ENCODE measurements around the gene GAD2. TPM values are rescaled to one million over a fixed set of nuclear protein-coding genes. Genes with fewer than 3 reads are reported as not detected.

The GAD2 gene
- polyA plus RNA-seq (ENCODE audit: insufficient read length) = 0.15 TPM

- no peak for DNase-seq (ENCODE audit: low read depth)
These were observed at the start of gene GAD2 for GRCh38 chr10:26216585-26217395. Gene GAD2 (plus strand): TSS chr10:26216774. CDS start chr10:26216810, 36 bp downstream.

- no peak for DNase-seq (ENCODE audit: low read depth)
These were observed 47.1 kb upstream of the GAD2 start for GRCh38 chr10:26169466-26169865.

DNA sequence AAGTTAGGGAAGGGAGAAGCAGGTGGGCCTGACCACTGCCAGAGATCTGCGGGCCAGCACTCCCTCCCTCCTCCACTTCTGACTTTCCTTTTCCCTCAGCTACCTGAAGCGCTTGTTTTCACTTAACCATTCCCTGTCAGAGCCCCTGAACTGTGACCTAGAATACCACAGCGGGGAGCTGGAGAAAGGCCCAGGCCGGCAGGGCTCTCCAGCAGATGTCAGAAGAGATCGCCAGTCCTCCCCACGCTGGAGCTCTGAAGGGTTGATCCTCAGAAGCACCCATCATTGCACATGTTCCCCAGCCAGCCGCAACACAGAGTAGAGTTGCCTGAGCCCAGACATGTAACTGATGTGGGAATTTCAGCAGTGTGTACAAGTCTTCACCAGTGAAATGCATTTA, 44.4 kb upstream of the GAD2 start:
- DNase-seq (ENCODE audit: low read depth) = no peak

GRCh38 chr10:26173837-26174236, 42.7 kb upstream of the GAD2 start:
- no peak for DNase-seq (ENCODE audit: low read depth)

DNA sequence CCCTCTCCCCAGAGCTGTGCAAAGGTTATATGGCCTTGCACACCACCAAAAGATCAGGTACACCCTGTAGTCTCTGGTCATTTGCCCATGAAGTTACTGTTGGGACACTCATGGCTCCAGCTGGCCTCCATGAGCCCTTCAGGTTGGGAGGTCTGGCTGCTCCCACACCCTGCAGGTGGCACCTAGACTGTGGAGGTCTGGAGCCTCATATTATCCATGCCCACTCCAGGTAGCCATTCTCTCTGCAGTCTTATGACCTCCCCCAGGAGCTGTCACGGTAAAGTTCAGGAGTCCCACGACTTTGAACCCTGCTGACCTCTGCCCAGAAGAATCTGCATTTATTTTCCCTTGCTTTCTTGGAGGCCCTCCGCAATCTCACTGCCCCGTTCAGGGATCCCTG, 39.2 kb upstream of the GAD2 start:
- no peak for DNase-seq (ENCODE audit: low read depth)

DNA sequence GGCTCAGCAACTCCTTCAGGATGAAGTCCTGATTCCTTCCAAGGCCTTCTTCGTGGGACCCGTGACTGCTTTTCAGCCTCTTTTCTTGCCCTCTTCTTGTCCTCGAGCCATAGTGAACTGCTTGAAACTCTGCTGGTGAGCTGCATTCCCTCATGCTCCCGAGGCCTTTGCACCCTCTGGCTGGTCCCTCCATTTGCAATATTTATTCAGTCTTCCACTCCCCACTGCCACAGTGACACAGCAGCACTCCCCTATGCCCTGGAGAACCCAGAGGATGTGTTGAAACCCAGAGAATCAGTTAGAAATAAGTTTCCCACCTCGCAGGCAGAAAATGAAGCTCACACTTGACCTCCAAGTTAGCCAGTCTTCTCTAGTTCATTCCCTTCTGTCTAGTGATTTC, 22.3 kb upstream of the GAD2 start:
- DNase-seq (ENCODE audit: low read depth) = no peak

DNA sequence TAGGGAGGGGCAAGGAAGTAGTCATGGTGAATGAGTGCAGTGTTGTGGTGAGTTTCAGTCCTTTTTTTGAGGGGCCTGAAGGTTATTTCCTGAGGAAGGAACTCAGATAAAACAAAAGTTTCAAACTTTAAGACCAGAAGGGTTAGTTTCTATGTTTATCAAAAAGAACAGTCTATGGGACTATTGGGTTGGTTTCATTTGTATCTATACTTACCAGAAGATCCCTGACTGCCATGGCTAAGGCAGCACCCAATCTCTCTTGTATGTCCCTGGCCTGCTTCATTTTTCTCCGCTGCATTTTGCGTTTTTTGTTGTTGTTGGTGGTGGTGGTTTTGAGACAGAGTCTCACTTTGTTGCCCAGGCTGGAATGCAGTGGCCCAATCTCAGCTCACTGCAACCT, 19.3 kb upstream of the GAD2 start:
- DNase-seq (ENCODE audit: low read depth) = no peak

- DNase-seq (ENCODE audit: low read depth) = no peak
These were observed 18.5 kb upstream of the GAD2 start for GRCh38 chr10:26198119-26198518.

- DNase-seq (ENCODE audit: low read depth) = no peak
These were observed 16.7 kb upstream of the GAD2 start for GRCh38 chr10:26199841-26200240.

- DNase-seq (ENCODE audit: low read depth) = no peak
These were observed 11.4 kb upstream of the GAD2 start for GRCh38 chr10:26205223-26205622.

DNA sequence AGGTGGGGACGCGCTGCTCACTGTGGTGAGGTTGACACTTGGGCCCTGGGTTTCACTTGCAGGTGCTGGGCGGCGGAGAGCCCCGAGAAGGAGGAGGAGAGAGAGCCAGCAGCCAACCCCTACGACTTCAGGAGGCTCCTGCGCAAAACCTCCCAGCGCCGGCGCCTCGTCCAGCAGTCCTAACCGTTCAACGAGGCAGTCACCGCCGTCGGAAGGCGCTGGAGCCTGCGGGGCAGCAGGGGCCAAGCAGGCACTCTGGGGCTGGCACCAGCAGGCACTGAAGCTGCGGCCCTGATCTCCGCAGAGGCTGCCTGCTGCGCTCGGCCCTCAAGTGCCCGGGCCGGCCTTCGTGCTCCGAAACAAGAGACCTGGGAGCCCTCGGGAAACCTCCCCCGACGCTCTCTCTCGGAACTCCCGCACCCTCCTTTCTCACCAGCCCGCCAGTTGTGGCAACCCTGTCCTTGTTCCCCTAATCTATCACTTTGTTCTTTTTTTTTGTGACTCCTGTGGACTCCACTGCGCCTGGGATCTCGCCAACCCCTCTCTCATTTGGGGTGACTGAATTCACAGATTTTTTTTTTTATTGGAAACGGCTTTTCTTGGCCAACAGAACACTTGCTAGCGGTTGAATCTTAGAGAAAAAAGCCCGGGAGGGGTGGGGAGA, 4.7 kb upstream of the GAD2 start:
- DNase-seq (ENCODE audit: low read depth) = no peak

DNA sequence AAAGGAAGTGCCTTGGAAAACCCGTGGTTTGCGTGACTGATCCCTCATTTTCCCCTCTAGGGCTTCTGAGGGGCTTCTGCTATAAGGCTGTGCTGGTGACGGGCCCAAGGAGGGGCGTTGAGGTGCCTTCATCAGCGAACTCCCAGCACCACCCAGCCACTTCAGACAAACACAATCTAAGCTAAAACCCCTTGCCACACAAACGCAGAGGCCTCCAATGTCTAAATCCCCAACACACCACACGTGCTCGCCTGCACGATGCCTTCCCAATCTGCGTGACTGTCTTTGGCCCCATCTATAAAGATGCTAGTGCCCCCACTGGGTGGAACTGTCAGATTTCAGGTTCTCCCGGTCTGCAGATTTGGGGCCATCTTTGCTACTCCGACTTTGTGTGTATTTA, 4.1 kb upstream of the GAD2 start:
- no peak for DNase-seq (ENCODE audit: low read depth)

- no peak for DNase-seq (ENCODE audit: low read depth)
These were observed 3.3 kb upstream of the GAD2 start for GRCh38 chr10:26213157-26213800.

- no peak for DNase-seq (ENCODE audit: low read depth)
These were observed 2.6 kb upstream of the GAD2 start for GRCh38 chr10:26214004-26214403.

DNA sequence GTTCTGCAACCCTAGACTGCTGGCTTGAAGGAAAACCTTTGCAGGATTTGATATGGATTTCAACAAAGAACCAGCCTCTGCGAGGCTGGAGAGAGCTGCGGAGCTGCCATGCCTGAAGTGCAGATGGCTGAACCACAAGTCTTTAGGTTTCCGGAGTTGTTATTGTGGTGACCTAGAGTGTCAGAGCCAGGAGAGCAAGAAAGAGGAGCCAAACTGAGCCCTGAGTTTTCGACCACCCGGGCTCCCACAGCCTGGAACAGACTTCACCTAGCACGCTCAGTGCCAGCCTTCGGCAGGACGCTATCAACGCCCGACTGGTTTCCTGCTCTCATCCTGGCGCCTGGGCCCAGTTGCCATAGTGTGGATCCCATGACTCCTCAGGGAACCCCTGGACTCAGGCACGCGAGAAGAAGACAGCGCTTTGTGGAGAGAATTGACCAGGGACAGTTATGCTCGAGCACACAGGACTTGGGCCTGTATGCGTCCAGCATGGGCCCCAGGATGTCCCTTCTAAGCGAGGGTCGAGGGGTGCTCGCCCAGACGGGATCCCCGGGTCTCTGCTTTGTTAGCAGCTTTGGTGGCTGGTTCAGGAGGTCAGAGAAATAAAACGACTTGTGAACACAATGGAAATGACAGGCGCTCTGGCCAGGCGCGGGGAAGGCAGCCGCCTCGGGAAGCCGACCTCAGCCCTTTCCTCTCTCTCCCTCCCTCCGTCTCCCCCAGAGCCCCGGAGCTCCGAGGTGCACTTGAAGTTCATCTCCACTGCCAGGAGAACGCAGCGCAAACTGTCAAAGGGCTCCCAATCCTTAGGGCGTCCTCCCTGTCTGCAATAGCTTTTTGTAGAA, 1.8 kb upstream of the GAD2 start:
- DNase-seq (ENCODE audit: low read depth) = no peak

- no peak for DNase-seq (ENCODE audit: low read depth)
These were observed 1.1 kb upstream of the GAD2 start for GRCh38 chr10:26215396-26215934.

DNA sequence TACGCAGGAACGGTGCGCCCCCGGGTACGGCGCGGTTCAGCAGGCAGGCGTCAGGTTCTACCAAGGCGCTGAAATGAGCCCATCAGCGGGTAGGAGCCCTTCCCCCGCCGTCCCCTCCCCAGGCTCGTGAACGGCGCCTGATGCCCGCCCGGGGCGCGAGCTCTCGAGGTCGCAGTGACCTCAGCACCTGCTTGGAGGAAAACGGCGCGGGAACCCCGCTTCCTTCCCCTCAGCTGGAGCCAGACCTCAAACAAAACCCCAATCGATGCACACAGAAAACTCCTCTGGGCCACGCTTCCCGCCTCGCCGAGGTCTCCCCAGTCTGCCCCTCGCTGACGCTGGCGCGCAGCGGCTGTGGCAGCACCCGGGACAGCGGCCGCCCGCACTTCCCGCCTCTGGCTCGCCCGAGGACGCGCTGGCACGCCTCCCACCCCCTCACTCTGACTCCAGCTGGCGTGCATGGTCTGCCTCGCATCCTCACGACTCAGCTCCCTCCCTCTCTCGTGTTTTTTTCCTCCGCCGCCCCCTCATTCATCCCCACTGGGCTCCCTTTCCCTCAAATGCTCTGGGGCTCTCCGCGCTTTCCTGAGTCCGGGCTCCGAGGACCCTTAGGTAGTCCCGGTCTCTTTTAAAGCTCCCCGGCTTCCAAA, 514 bp upstream of the GAD2 start:
- no peak for DNase-seq (ENCODE audit: low read depth)

DNA sequence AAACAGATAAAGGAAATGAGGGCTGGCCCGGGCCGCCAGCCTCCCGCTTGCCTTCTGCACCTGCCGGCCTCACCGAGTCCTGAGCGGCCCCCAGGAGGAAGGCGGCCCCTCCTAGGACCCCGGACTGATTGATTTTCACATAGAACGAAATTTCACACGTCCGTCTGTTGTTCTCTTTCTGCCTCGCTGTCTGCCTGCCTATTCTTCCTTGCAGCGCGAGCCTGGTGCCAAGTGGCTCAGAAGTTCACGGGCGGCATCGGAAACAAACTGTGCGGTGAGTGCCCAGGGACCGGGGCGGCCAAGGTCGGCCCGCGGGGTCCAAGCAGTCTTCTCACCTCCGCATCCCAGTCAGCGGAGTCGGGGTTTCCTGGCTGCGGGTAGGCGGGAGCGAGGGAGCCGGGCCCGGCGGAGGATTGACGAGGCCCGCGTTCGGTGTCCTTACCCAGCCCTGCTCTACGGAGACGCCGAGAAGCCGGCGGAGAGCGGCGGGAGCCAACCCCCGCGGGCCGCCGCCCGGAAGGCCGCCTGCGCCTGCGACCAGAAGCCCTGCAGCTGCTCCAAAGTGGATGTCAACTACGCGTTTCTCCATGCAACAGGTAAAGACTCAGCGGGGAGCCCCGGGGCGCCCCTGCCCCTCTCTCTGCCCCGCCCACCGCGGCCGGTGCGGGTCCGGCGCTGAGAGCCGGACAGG, 967 bp downstream of the GAD2 start:
- DNase-seq (ENCODE audit: low read depth) = no peak

GRCh38 chr10:26219676-26220075, 3.1 kb downstream of the GAD2 start:
- DNase-seq (ENCODE audit: low read depth) = no peak

DNA sequence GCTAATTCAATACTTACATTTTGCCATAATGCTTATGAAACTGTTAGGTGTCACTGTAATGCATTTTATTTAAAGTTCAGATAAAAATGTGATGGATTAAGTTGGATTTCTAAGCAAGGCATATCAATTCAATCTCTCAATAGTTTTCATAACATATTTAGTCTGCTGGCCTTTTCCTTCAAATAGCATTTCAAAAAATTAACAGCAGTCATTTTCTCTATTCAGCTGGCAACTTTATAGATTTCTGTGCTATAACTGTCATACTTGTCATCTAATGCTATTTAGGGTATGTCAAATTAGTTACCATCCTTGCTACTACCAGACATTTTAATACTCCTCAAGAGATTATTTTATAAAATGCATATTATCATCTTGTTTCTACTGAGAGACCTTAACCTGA, 4.3 kb downstream of the GAD2 start:
- DNase-seq (ENCODE audit: low read depth) = no peak

GRCh38 chr10:26221541-26221940, 5.0 kb downstream of the GAD2 start:
- DNase-seq (ENCODE audit: low read depth) = no peak

Measured in forelimb muscle (tissue), 1 donor.